Measurements from ENCODE around the gene OTULINL. TPM values are rescaled to one million over a fixed set of nuclear protein-coding genes. Genes with fewer than 3 reads are reported as not detected.

The OTULINL gene
- total RNA-seq, 3 donors from 2014 or later = 6.2 to 14.4 (median 7.2) TPM

DNA sequence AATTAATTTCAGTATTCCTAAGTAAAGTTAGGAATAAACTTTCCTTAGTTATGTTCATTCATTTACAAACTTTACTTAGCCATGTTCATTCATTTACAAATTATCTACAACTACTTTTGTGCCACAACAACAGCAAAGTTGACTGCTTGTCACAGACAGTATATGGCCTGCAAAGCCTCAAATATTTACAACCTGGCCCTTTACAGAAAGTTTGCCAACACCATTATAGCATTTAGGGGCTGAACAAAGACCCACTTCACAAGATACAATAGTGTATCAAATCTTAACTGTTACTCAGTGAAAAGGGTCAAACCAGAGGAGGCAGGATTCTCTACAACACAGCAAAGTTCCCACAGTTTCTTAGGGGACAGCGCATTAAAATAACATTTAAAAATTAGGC, 9.7 kb upstream of the OTULINL start:
- H3K27ac ChIP-seq = no peak overlapping the region
- no peak for DNase-seq (ENCODE audit: low spot score in 2 of 2)
- intact Hi-C loops (cut with DNase I; ENCODE audit: low total_unique reads) = no loop called here
- no peaks in the 10 kb centered on the region for H3K27me3 ChIP-seq
- no peak for TF ChIP-seq POLR2A (IDR thresholded peaks at IDR 0.05)
- no peak for TF ChIP-seq POLR2AphosphoS5 (IDR thresholded peaks at IDR 0.05)
- TF ChIP-seq, protein P1, sequence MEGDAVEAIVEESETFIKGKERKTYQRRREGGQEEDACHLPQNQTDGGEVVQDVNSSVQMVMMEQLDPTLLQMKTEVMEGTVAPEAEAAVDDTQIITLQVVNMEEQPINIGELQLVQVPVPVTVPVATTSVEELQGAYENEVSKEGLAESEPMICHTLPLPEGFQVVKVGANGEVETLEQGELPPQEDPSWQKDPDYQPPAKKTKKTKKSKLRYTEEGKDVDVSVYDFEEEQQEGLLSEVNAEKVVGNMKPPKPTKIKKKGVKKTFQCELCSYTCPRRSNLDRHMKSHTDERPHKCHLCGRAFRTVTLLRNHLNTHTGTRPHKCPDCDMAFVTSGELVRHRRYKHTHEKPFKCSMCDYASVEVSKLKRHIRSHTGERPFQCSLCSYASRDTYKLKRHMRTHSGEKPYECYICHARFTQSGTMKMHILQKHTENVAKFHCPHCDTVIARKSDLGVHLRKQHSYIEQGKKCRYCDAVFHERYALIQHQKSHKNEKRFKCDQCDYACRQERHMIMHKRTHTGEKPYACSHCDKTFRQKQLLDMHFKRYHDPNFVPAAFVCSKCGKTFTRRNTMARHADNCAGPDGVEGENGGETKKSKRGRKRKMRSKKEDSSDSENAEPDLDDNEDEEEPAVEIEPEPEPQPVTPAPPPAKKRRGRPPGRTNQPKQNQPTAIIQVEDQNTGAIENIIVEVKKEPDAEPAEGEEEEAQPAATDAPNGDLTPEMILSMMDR (IDR thresholded peaks at IDR 0.05) = no peak
- no peaks in the 10 kb centered on the region for H3K36me3 ChIP-seq
- H3K4me1 ChIP-seq = no peaks in the 10 kb centered on the region
- H3K9me3 ChIP-seq = no peaks in the 10 kb centered on the region
- no peak overlapping the region for H3K4me3 ChIP-seq

DNA sequence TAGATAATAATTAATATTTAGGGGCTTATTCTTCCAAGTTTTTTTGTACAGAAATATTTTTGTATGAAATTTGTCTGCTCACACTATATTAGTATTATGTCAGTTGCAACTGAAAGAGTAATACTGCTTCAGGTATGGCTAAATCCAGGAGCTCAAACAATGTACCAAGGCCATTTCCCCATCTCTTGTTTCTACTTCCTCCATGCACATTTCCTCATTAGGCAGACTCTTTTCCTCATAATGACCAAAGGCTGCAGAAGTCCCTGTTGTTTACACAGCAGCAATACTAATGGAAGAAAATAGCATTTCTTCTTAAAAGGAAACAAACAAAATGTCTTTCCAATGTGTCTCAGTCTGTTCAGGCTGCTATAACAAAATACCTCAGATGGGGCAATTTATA, 9.2 kb upstream of the OTULINL start:
- Histone ChIP-seq H3K4me1 (no peaks in the 10 kb centered on the region), H3K9me3 (no peaks in the 10 kb centered on the region), H3K27me3 (no peaks in the 10 kb centered on the region), H3K36me3 (no peaks in the 10 kb centered on the region), H3K27ac (no peak overlapping the region), H3K4me3 (no peak overlapping the region)
- TF ChIP-seq, protein P1 (IDR thresholded peaks at IDR 0.05) = no peak
- no peak for TF ChIP-seq POLR2A (IDR thresholded peaks at IDR 0.05)
- DNase-seq (ENCODE audit: low spot score in 2 of 2) = no peak
- intact Hi-C loops (cut with DNase I; ENCODE audit: low total_unique reads) = no loop called here

DNA sequence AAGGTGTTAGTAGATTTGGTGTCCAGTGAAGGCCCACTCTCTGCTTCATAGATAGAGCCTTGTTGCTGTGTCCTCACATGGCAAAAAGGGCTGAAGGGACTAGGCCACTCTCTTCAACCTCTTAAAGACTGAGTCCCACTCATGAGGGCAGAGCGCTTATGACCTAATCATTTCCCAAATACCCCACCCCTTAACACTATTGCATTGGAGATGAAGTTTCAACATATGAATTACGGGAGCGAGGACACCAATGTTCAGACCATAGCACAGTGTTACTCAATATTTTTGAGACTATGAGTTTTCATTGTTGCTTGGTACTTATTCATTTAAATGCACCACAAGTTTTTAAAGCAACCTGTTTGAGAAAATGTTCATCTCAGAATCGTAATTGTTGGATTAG, 8.8 kb upstream of the OTULINL start:
- no peaks in the 10 kb centered on the region for H3K36me3 ChIP-seq
- H3K27me3 ChIP-seq = no peaks in the 10 kb centered on the region
- H3K27ac ChIP-seq = no peak overlapping the region
- no peak overlapping the region for H3K4me3 ChIP-seq
- intact Hi-C loops (cut with DNase I; ENCODE audit: low total_unique reads) = no loop called here
- no peaks in the 10 kb centered on the region for H3K9me3 ChIP-seq
- H3K4me1 ChIP-seq = no peaks in the 10 kb centered on the region
- DNase-seq (ENCODE audit: low spot score in 2 of 2) = no peak
- TF ChIP-seq POLR2AphosphoS5 (IDR thresholded peaks at IDR 0.05) (no peak), POLR2A (IDR thresholded peaks at IDR 0.05) (no peak)
- TF ChIP-seq, protein P1 (IDR thresholded peaks at IDR 0.05) = no peak

DNA sequence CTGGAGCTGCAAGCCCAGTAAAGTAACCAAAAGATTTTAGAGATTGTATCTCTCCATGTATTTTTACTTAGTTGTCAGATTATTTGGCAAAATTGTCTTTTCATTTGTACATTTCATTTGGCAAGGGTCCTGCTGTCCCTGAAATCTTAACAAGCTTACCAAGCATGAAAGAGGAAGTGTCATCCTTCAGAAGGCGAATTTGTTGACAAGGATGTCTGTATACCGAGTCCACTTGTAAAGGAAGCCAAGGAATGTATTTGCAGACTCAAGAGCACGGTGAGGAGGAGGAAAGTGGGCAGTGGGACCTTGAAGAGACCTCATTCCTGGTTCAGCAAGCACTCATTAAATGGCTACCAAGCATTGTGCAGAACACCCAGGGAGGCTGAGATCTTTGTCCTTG, 7.5 kb upstream of the OTULINL start:
- intact Hi-C loops (cut with DNase I; ENCODE audit: low total_unique reads) = no loop called here
- H3K4me1 ChIP-seq = no peaks in the 10 kb centered on the region
- TF ChIP-seq, protein P1 (IDR thresholded peaks at IDR 0.05) = no peak
- TF ChIP-seq POLR2A (IDR thresholded peaks at IDR 0.05) (no peak), POLR2AphosphoS5 (IDR thresholded peaks at IDR 0.05) (no peak)
- no peaks in the 10 kb centered on the region for H3K36me3 ChIP-seq
- H3K27ac ChIP-seq = no peak overlapping the region
- no peak for DNase-seq (ENCODE audit: low spot score in 2 of 2)
- H3K27me3 ChIP-seq = no peaks in the 10 kb centered on the region
- H3K4me3 ChIP-seq = no peak overlapping the region
- no peaks in the 10 kb centered on the region for H3K9me3 ChIP-seq

DNA sequence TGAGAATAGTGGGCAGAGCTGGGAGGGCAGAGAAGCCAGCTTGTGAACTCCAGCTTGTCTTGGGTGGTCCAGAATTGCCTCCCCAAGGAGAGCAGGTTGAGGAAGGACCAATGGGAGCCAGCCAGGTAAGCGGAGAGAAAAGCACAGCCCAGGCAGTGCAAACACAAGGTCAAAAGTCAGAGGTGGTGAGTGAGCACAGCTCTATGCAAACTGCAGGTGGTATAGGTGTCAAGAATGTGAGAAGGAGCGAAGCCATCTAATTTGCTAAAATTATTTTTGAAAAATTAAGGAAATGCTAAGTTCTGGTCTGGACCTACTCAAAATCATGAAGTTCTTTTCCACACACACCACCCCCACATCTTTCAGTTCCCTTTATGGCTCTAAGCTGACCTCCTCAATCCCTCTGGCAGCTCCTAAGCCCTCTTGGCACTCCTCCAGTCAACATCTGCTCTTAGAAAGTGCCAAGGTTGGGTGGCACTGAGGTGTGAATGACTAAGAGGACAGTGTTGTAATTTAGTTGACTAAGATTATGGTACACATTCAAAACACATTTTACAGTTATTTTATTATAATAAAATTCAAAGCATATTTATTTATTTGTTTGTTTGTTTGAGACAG, 6.6 kb upstream of the OTULINL start:
- no peak overlapping the region for H3K4me3 ChIP-seq
- no peaks in the 10 kb centered on the region for H3K4me1 ChIP-seq
- no peaks in the 10 kb centered on the region for H3K27me3 ChIP-seq
- no peaks in the 10 kb centered on the region for H3K9me3 ChIP-seq
- DNase-seq (ENCODE audit: low spot score in 2 of 2) = no peak
- no peaks in the 10 kb centered on the region for H3K36me3 ChIP-seq
- no peak overlapping the region for H3K27ac ChIP-seq
- intact Hi-C loops (cut with DNase I; ENCODE audit: low total_unique reads) = no loop called here
- TF ChIP-seq POLR2A (IDR thresholded peaks at IDR 0.05) = no peak
- TF ChIP-seq, protein P1 (IDR thresholded peaks at IDR 0.05) = no peak
- TF ChIP-seq POLR2AphosphoS5 (IDR thresholded peaks at IDR 0.05) = no peak

Data from breast epithelium (tissue), 4 donors.